HUES64 (cell line): ENCODE data around the gene FASTKD3.

ENCODE experiments used
- H3K27ac ChIP-seq: 2 replicates; pipeline ENCODE4 v1.7.0; 2013; ENCODE audit warnings: low read depth, low read length, inconsistent platforms
- H3K27me3 ChIP-seq: 2 replicates; pipeline ENCODE4 v1.6.1; 2013; ENCODE audit warnings: mild to moderate bottlenecking, low read length; ENCODE audit not compliant: insufficient read depth
- H3K36me3 ChIP-seq: 2 replicates; pipeline ENCODE4 v1.6.1; 2013; ENCODE audit warnings: mild to moderate bottlenecking, low read length; ENCODE audit not compliant: insufficient read depth
- H3K4me1 ChIP-seq: 2 replicates; pipeline ENCODE4 v1.6.1; 2013; ENCODE audit warnings: mild to moderate bottlenecking, low read length, moderate library complexity; ENCODE audit not compliant: insufficient read depth
- H3K4me3 ChIP-seq: 2 replicates; pipeline ENCODE4 v1.5.1; 2013; ENCODE audit warnings: mild to moderate bottlenecking, low read length, moderate library complexity
- H3K9ac ChIP-seq: 2 replicates; pipeline ENCODE4 v1.6.1; 2013; ENCODE audit warnings: mild to moderate bottlenecking, low read depth, low read length
- H3K9me3 ChIP-seq: 2 replicates; pipeline ENCODE4 v1.6.1; 2013; ENCODE audit warnings: low read depth, low read length; ENCODE audit not compliant: insufficient read depth
- WGBS: fragments of 150-250, 120-280 bp; methylation state at CpG from one replicate; pipeline ENCODE4 v1.1.7; 2013; ENCODE audit warnings: missing lambda C conversion rate; 5-methylcytosine and 5-hydroxymethylcytosine counted together

Gene FASTKD3

GRCh38 chr5:7902201-7902600 is 33.4 kb upstream of the FASTKD3 start:
- 63% methylated on average over 3 of the region's 3 CpGs for WGBS
- H3K36me3 ChIP-seq, result peaks cover 75% of the 10 kb centered on the region
- no peaks in the 10 kb centered on the region; the same call in 1 of the 2 replicates for H3K4me1 ChIP-seq
- H3K9me3 ChIP-seq, result peaks cover 5% of the 10 kb centered on the region; the same call in 1 of the 2 replicates
- no peak overlapping the region for H3K9ac ChIP-seq
- H3K4me3 ChIP-seq, result no peak overlapping the region
- H3K27ac ChIP-seq, result no peak overlapping the region
- H3K27me3 ChIP-seq, result no peaks in the 10 kb centered on the region

GRCh38 chr5:7897014-7897600 is 28.3 kb upstream of the FASTKD3 start:
- Histone ChIP-seq H3K27me3 (no peaks in the 10 kb centered on the region), H3K4me1 (no peaks in the 10 kb centered on the region), H3K9me3 (no peaks in the 10 kb centered on the region), H3K36me3 (peaks cover 100% of the 10 kb centered on the region), H3K9ac (no peak overlapping the region), H3K27ac (no peak overlapping the region), H3K4me3 (no peak overlapping the region)
- WGBS, result 73% methylated on average over 5 of the region's 5 CpGs

GRCh38 chr5:7894860-7895259 is 26.0 kb upstream of the FASTKD3 start:
- WGBS, result 100% methylated on average over 2 of the region's 2 CpGs
- Histone ChIP-seq H3K27me3 (no peaks in the 10 kb centered on the region), H3K4me3 (no peak overlapping the region), H3K9me3 (no peaks in the 10 kb centered on the region), H3K36me3 (peaks cover 97% of the 10 kb centered on the region), H3K9ac (no peak overlapping the region), H3K4me1 (no peaks in the 10 kb centered on the region), H3K27ac (no peak overlapping the region)

DNA sequence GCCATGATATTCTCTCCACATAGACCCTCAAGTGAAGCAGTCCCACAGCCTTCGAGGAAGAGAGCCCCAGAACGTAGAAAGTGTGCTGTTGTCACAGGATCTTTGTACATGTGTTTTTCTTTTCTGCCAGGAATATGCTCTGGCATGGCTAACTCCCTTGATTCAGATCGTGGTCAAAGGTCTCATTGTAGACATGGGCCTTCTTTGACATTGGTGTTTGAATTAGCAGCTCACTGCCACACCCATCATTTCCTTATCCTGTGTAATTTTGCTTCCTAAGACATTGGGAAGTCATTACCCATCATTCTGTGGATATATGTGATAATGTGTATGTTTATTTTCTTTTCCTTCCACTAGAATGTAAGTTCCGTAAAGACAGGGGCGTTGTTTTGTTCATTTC is 25.6 kb upstream of the FASTKD3 start:
- no peak overlapping the region for H3K9ac ChIP-seq
- H3K9me3 ChIP-seq, result no peaks in the 10 kb centered on the region
- 95% methylated on average over 5 of the region's 5 CpGs for WGBS
- H3K36me3 ChIP-seq, result peaks cover 97% of the 10 kb centered on the region
- no peak overlapping the region for H3K27ac ChIP-seq
- H3K4me1 ChIP-seq, result no peaks in the 10 kb centered on the region
- H3K27me3 ChIP-seq, result no peaks in the 10 kb centered on the region
- H3K4me3 ChIP-seq, result no peak overlapping the region

- Histone ChIP-seq H3K27ac (no peak overlapping the region), H3K4me1 (no peaks in the 10 kb centered on the region), H3K9me3 (no peaks in the 10 kb centered on the region), H3K27me3 (no peaks in the 10 kb centered on the region), H3K9ac (no peak overlapping the region), H3K36me3 (peaks cover 96% of the 10 kb centered on the region), H3K4me3 (no peak overlapping the region)
- 95% methylated on average over 9 of the region's 9 CpGs for WGBS
Observed at GRCh38 chr5:7888901-7889300, 20.1 kb upstream of the FASTKD3 start.

DNA sequence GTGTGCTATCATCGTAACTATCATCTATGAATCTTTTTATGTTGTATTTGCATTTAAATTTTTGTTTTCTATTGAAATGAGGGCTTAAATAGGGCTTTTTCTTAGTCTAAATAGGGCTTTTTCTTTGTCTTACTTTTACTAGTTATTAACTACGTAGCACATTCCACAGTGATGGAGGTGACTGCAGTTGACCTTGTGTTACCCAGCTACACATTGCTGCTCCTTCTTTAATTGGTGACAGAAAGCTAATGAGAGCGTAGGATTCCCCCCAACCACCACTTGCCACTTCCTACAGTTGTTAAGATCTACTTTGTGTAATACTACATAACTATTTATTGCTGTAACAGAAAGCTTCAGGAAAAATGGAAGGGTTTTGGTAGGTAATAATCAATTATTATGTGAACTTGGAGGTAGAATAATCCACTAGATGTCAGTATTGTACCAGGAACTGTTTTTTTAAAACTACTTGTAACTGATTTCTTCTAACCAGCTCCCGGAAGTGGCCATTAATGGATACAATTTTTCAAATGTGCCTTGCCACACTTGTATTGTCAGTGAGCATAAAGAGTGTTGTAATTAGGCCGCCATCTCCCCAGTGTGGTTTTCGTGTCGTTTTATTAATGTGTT is 18.1 kb upstream of the FASTKD3 start:
- H3K27ac ChIP-seq, result no peak overlapping the region
- 96% methylated on average over 6 of the region's 7 CpGs for WGBS

GRCh38 chr5:7884491-7885267 is 15.8 kb upstream of the FASTKD3 start:
- Histone ChIP-seq H3K27ac (no peak overlapping the region), H3K9ac (no peak overlapping the region), H3K4me1 (no peaks in the 10 kb centered on the region), H3K9me3 (no peaks in the 10 kb centered on the region), H3K4me3 (no peak overlapping the region), H3K36me3 (peaks cover 98% of the 10 kb centered on the region), H3K27me3 (no peaks in the 10 kb centered on the region)
- WGBS, result 76% methylated on average over 4 of the region's 5 CpGs

More for the DNA sequence above, 18.1 kb upstream of the FASTKD3 start:
- Histone ChIP-seq H3K9me3 (no peaks in the 10 kb centered on the region), H3K4me3 (no peak overlapping the region), H3K9ac (no peak overlapping the region), H3K27me3 (no peaks in the 10 kb centered on the region), H3K36me3 (peaks cover 96% of the 10 kb centered on the region), H3K4me1 (no peaks in the 10 kb centered on the region)

GRCh38 chr5:7882926-7883325 is 14.1 kb upstream of the FASTKD3 start:
- no peak overlapping the region for H3K9ac ChIP-seq
- no peaks in the 10 kb centered on the region for H3K9me3 ChIP-seq
- no peak overlapping the region for H3K27ac ChIP-seq
- H3K27me3 ChIP-seq, result no peaks in the 10 kb centered on the region
- whole genome bisulfite sequencing, result 98% methylated on average over 3 of the region's 4 CpGs
- no peaks in the 10 kb centered on the region for H3K4me1 ChIP-seq
- H3K36me3 ChIP-seq, result peaks cover 97% of the 10 kb centered on the region
- H3K4me3 ChIP-seq, result no peak overlapping the region

DNA sequence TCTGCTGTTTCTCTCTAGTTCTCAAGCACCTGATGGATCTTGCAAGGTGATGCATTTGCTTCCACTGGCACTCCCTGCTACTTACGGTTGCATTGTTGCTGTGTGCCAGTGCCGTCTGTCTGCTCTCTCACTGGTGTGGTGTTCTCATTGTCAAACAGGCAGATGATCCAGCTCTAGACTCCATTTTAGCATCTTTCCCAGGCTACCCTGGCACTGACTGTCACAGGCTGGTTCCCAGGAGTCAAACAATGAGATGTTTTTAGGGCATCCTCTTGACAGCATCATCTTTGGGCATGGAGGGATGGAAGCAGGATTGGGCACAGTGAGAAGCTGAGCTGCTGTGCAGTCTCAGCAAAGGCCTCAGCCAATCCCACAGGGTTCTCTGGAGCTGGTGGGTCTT is 13.0 kb upstream of the FASTKD3 start:
- Histone ChIP-seq H3K9ac (no peak overlapping the region), H3K36me3 (peaks cover 99% of the 10 kb centered on the region)
- WGBS, result 92% methylated on average over 2 of the region's 2 CpGs

DNA sequence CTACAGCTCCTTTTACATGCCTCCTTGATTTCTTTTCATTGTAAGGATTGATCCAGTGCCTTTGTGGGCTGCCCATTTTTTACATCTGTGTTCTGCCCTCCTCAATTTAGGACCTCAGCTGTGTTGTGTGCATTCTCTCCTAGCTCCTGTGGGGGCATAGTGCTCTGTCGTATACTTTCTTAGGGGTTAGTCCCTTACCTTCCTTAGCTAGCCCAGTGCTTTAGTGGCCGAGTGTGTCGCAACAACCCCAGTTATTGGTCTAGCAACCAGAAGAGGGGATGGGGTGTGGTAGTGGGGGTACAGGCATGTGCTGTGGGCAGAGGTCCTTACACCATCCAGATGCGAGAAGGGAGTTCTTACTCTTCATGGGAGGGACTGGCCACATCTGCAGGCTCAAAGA is 12.3 kb upstream of the FASTKD3 start:
- Histone ChIP-seq H3K4me3 (no peak overlapping the region), H3K9me3 (no peaks in the 10 kb centered on the region), H3K27ac (no peak overlapping the region), H3K27me3 (no peaks in the 10 kb centered on the region), H3K36me3 (peaks cover 99% of the 10 kb centered on the region), H3K9ac (no peak overlapping the region), H3K4me1 (no peaks in the 10 kb centered on the region)
- 94% methylated on average over 4 of the region's 4 CpGs for WGBS

More for the DNA sequence above, 13.0 kb upstream of the FASTKD3 start:
- no peaks in the 10 kb centered on the region for H3K4me1 ChIP-seq
- H3K4me3 ChIP-seq, result no peak overlapping the region
- H3K9me3 ChIP-seq, result no peaks in the 10 kb centered on the region
- no peaks in the 10 kb centered on the region for H3K27me3 ChIP-seq
- H3K27ac ChIP-seq, result no peak overlapping the region

GRCh38 chr5:7878381-7878873 is 9.6 kb upstream of the FASTKD3 start:
- Histone ChIP-seq H3K27ac (no peak overlapping the region), H3K9ac (no peak overlapping the region), H3K4me1 (no peaks in the 10 kb centered on the region), H3K4me3 (no peak overlapping the region), H3K36me3 (peaks cover 98% of the 10 kb centered on the region), H3K9me3 (no peaks in the 10 kb centered on the region), H3K27me3 (no peaks in the 10 kb centered on the region)
